OCI-LY7 (cell line): ENCODE results near the gene FRS2. TPM values are rescaled to one million over a fixed set of nuclear protein-coding genes. Genes with fewer than 3 reads are reported as not detected.

Experiments
- BruUV-seq: library from RNA; stranded (reverse); fragments of 400-500 nt; replicated peaks from 2 replicates; lab custom pipeline; 2021; lab: Mats Ljungman, UMichigan
- CTCF ChIA-PET: fragments of 300-600 bp; sonication (Branson Sonifier 250); formaldehyde crosslinking; loops from one replicate; lab custom pipeline; 2022; ENCODE audit warnings: antibody characterized with exemption; ENCODE audit not compliant: unreplicated experiment; lab: Charles Lee
- POLR2A ChIA-PET: fragments of 300-600 bp; sonication (Branson Sonifier 250); formaldehyde crosslinking; loops from one replicate; lab custom pipeline; 2022; ENCODE audit warnings: antibody characterized with exemption; lab: Charles Lee
- DNase-seq: peaks from one replicate; pipeline ENCODE4 v3.0.0-alpha.2; 2015; ENCODE audit warnings: low spot score
- H2AFZ ChIP-seq: fragments of 200-600 bp; sonication (generic), shearing (Covaris generic); 2 replicates; pipeline ENCODE4 v1.6.1; 2014; ENCODE audit warnings: mild to moderate bottlenecking, antibody characterized with exemption, low read length, moderate library complexity
- H3K27ac ChIP-seq: fragments of 200-600 bp; sonication (generic); 2 replicates; pipeline ENCODE4 v1.5.1; 2014; ENCODE audit warnings: mixed run types, low read depth, mild to moderate bottlenecking, moderate library complexity, low read length, inconsistent platforms; ENCODE audit not compliant: poor library complexity, severe bottlenecking
- H3K36me3 ChIP-seq: fragments of 200-600 bp; sonication (generic); 2 replicates; pipeline ENCODE4 v1.6.1; 2014; ENCODE audit warnings: mild to moderate bottlenecking, antibody characterized with exemption, low read length, moderate library complexity, mixed read lengths; ENCODE audit not compliant: insufficient read depth
- H3K4me1 ChIP-seq: fragments of 200-600 bp; sonication (generic); 2 replicates; pipeline ENCODE4 v1.5.1; 2014; ENCODE audit warnings: mild to moderate bottlenecking, low read length; ENCODE audit not compliant: insufficient read depth, poor library complexity, severe bottlenecking
- H3K4me2 ChIP-seq: fragments of 200-600 bp; sonication (generic); 2 replicates; pipeline ENCODE4 v1.6.1; 2014; ENCODE audit warnings: mild to moderate bottlenecking, low read length
- H3K4me3 ChIP-seq: fragments of 200-600 bp; sonication (generic); 2 replicates; pipeline ENCODE4 v1.5.1; 2014; ENCODE audit warnings: mild to moderate bottlenecking, low read depth, low read length; ENCODE audit not compliant: poor library complexity, severe bottlenecking
- H3K79me2 ChIP-seq: fragments of 200-600 bp; sonication (generic); 2 replicates; pipeline ENCODE4 v1.6.1; 2016; ENCODE audit warnings: low read depth, mild to moderate bottlenecking, low read length, moderate library complexity, mixed read lengths; ENCODE audit not compliant: insufficient read depth
- H3K9me2 ChIP-seq: fragments of 200-600 bp; sonication (generic); 2 replicates; pipeline ENCODE4 v1.6.1; 2016; ENCODE audit warnings: mild to moderate bottlenecking, low read length, mixed read lengths; ENCODE audit not compliant: insufficient read depth
- H3K9me3 ChIP-seq: fragments of 200-600 bp; sonication (generic); 2 replicates; pipeline ENCODE4 v1.6.1; 2014; ENCODE audit warnings: mild to moderate bottlenecking, mixed run types, low read length, mixed read lengths
- H4K20me1 ChIP-seq: fragments of 200-600 bp; sonication (generic); 2 replicates; pipeline ENCODE4 v1.6.1; 2014; ENCODE audit warnings: mild to moderate bottlenecking, antibody characterized with exemption, low read length, moderate library complexity, mixed read lengths; ENCODE audit not compliant: insufficient read depth
- EZH2phosphoT487 ChIP-seq: fragments of 200-600 bp; sonication (generic); IDR thresholded peaks from 2 replicates; pipeline ENCODE4 v1.6.1; 2018; ENCODE audit warnings: low read depth, borderline replicate concordance, mild to moderate bottlenecking, mixed run types, antibody characterized with exemption, low read length, moderate library complexity, mixed read lengths
- intact Hi-C: fragments of 100-400 bp; cut with micrococcal nuclease; formaldehyde crosslinking; loops from one replicate; pipeline ENCODE4 v1.10.0; 2022; ENCODE audit not compliant: unreplicated experiment
- total RNA-seq, 2 experiments: library from RNA; depleted of rRNA in 1 of 2; stranded (reverse); fragments of >200 nt in 1 of 2; shearing (Covaris generic) in 1 of 2; gene quantifications; 2 replicates each; pipeline ENCODE4 v1.2.3, GENCODE V29; 2014 to 2022
- TF ChIP-seq, protein P1 (sequence below): fragments of 200-600 bp; sonication (generic); conservative IDR thresholded peaks from 2 replicates; pipeline ENCODE4 v1.5.1; 2014; ENCODE audit warnings: mild to moderate bottlenecking, antibody characterized with exemption, low read length, moderate library complexity, mixed read lengths

FRS2 gene
- total RNA-seq, 2 experiments from 2014 or later = 11.1 to 18.5 TPM

DNA sequence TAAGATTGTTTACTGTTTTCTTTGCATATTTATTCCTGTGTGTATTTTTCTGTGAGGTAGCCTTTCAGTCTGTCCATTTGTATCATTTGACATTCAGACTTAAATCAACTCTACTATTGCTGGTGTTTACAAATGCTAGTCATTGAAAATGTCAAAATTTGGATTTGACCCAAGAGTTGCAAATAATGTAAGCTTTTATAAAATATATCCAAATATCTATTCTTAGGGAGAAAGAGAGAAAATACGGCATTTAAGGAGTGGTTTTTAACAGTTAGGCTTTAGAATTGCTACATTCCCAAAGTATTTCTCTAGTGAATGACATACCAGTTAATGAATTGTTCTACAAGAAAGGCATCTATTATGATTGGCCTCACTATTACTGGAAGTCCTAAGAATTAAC, 37.9 kb downstream of the FRS2 start:
- no TSS peak for BruUV-seq
- intact Hi-C loops = no loop called here

DNA sequence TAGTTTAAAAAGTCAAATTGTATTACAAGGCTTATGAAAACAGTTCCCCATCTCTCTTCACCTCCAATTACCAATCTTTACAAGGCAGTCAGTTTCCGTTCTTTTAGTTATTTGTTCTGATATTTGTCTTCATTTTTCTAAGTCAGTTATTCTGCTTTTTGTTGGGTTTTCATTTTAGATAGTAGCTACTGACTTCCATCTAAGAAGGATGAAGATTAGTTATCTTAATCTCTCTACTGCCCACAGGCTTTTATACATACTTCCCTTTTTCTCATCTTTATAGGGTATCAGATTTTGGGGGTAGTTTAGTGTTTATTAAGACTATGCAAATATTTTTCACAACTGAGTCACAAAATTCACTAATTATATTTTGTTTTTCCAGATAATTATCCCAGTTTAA, 38.4 kb downstream of the FRS2 start:
- no peak overlapping the region for H2AFZ ChIP-seq
- no TSS peak for BruUV-seq
- no peaks in the 10 kb centered on the region for H3K36me3 ChIP-seq
- no peaks in the 10 kb centered on the region for H3K4me1 ChIP-seq
- no peaks in the 10 kb centered on the region for H3K9me3 ChIP-seq
- no peak overlapping the region for H3K27ac ChIP-seq
- POLR2A ChIA-PET = interaction anchor here (0.6 to 1.4 kb wide), 4 partner anchors 8 to 19 kb away, joined by 3 to 5 read pairs (median 4); no protein-coding TSS in a partner anchor
- H3K79me2 ChIP-seq = peaks cover 16% of the 10 kb centered on the region
- intact Hi-C loops = no loop called here
- peaks cover 3% of the 10 kb centered on the region; the same call in 1 of the 2 replicates for H4K20me1 ChIP-seq
- TF ChIP-seq EZH2phosphoT487 = no peak
- TF ChIP-seq, protein P1, sequence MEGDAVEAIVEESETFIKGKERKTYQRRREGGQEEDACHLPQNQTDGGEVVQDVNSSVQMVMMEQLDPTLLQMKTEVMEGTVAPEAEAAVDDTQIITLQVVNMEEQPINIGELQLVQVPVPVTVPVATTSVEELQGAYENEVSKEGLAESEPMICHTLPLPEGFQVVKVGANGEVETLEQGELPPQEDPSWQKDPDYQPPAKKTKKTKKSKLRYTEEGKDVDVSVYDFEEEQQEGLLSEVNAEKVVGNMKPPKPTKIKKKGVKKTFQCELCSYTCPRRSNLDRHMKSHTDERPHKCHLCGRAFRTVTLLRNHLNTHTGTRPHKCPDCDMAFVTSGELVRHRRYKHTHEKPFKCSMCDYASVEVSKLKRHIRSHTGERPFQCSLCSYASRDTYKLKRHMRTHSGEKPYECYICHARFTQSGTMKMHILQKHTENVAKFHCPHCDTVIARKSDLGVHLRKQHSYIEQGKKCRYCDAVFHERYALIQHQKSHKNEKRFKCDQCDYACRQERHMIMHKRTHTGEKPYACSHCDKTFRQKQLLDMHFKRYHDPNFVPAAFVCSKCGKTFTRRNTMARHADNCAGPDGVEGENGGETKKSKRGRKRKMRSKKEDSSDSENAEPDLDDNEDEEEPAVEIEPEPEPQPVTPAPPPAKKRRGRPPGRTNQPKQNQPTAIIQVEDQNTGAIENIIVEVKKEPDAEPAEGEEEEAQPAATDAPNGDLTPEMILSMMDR = no peak
- no peak overlapping the region for H3K4me2 ChIP-seq
- no peaks in the 10 kb centered on the region for H3K9me2 ChIP-seq
- CTCF ChIA-PET = no interaction called here
- DNase-seq = no peak
- no peak overlapping the region for H3K4me3 ChIP-seq

More for the DNA sequence above, 37.9 kb downstream of the FRS2 start:
- Histone ChIP-seq H3K9me2 (no peaks in the 10 kb centered on the region), H4K20me1 (peaks cover 3% of the 10 kb centered on the region; the same call in 1 of the 2 replicates), H3K4me1 (no peaks in the 10 kb centered on the region), H2AFZ (no peak overlapping the region), H3K79me2 (peaks cover 16% of the 10 kb centered on the region), H3K27ac (no peak overlapping the region), H3K9me3 (no peaks in the 10 kb centered on the region), H3K4me2 (no peak overlapping the region), H3K4me3 (no peak overlapping the region), H3K36me3 (no peaks in the 10 kb centered on the region)
- TF ChIP-seq EZH2phosphoT487 = no peak
- TF ChIP-seq, protein P1 = no peak
- ChIA-PET CTCF (no interaction called here), POLR2A (interaction anchor here (0.6 to 0.7 kb wide), 2 partner anchors 9 to 141 kb away, joined by 3 to 7 read pairs; no protein-coding TSS in a partner anchor)
- no peak for DNase-seq

DNA sequence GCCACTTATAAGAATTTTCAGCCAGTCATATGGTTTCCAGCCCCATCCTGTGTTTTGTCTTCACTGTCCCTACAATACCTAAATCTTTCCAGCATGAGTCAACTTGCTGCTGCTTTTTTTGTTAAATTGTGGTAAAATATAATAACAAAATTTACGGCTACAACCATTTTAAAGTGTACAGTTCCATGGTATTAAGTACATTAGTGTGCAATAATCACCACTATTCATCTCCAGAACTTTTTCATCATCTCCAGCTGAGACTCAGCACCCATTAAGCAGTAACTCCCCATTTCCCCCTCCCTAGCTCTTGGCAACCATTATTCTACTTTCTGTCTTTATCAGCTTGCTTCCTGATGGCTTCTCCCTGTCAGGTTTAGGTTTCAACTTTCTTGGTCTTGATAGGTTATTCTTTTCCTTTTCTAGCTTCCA, 39.1 kb downstream of the FRS2 start:
- Histone ChIP-seq H3K27ac (no peak overlapping the region), H3K4me3 (no peak overlapping the region), H2AFZ (no peak overlapping the region), H3K79me2 (peaks cover 16% of the 10 kb centered on the region), H3K36me3 (no peaks in the 10 kb centered on the region), H3K4me2 (no peak overlapping the region), H4K20me1 (peaks cover 3% of the 10 kb centered on the region; the same call in 1 of the 2 replicates), H3K9me3 (no peaks in the 10 kb centered on the region), H3K4me1 (no peaks in the 10 kb centered on the region), H3K9me2 (no peaks in the 10 kb centered on the region)
- DNase-seq = no peak
- no TSS peak for BruUV-seq
- POLR2A ChIA-PET = interaction anchor here (1.1 to 1.4 kb wide), 4 partner anchors 8 to 19 kb away, joined by 3 to 6 read pairs (median 4); no protein-coding TSS in a partner anchor
- TF ChIP-seq, protein P1 = no peak
- TF ChIP-seq EZH2phosphoT487 = no peak
- intact Hi-C loops = no loop called here
- CTCF ChIA-PET = interaction anchor here (0.7 kb wide), 1 partner anchor 10 kb away, joined by 6 read pairs; no protein-coding TSS in a partner anchor
